Measurements from ENCODE around the gene RIMS4.
"Not testable (repeated sequence)": the region's sequence is repeated elsewhere in the genome, so short reads cannot be mapped to it uniquely, and the experiment has no call there.

The RIMS4 gene

DNA sequence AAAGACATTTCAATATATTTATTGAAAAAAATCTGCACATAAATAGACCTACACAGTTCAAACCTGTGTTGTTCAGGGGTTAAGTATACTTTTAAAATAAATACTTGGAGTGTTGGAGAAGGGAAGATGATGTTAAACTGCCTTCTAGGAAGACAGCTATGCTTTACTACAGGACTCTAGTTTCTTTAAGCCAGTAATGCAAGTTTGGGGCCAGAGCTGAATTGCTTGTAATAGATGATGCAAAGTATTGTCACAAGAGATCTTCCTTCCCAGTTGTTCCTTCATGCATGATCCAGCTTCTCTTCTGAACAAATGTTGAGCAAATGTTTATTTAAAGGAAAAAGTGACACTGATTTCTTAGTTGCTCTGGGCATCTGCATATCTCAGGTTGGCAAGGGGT is 20.2 kb upstream of the RIMS4 start:
- DNase-seq (ENCODE audit: low read depth), result no peak

- DNase-seq (ENCODE audit: low read depth), result no peak
These were observed 19.3 kb upstream of the RIMS4 start for GRCh38 chr20:44829688-44830087.

DNA sequence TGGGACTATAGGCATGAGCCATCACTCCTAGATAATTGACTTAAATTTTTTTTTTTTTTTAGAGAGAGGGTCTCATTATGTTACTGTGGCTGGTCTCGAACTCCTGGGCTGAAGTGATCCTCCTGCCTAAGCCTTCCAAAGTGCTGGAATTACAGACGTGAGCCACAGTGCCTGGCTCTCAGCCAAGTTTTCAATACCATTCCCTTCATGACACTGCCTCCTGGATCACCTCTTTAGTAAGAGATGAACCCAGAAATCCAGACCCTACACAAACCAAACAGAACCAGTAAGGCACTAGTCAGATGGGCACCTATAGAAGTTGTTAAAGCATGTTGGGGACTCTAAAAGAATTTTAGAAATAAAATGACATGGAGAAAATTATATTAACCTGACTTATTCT is 18.3 kb upstream of the RIMS4 start:
- no peak for DNase-seq (ENCODE audit: low read depth)

- no peak for DNase-seq (ENCODE audit: low read depth)
These were observed 17.1 kb upstream of the RIMS4 start for GRCh38 chr20:44827401-44827800.

DNA sequence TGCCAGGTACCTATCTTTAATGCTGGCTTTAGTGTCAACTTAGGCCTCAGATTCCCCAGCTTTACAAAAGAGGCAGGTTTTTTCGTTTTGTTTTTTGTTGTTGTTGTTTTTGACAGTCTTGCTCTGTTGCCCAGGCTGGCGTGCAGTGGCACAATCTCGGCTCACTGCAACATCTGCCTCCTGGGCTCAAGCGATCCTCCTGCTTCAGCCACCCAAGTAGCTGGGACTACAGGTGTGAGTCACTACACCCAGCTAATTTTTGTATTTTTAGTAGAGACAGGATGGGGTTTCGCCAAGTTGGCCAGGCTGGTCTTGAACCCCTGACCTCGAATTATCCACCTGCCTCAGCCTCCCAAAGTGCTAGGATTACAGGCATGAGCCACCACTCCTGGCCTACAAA is 11.2 kb upstream of the RIMS4 start:
- DNase-seq (ENCODE audit: low read depth), result not testable (repeated sequence)

- DNase-seq (ENCODE audit: low read depth), result no peak
These were observed 9.6 kb upstream of the RIMS4 start for GRCh38 chr20:44819936-44820335.

DNA sequence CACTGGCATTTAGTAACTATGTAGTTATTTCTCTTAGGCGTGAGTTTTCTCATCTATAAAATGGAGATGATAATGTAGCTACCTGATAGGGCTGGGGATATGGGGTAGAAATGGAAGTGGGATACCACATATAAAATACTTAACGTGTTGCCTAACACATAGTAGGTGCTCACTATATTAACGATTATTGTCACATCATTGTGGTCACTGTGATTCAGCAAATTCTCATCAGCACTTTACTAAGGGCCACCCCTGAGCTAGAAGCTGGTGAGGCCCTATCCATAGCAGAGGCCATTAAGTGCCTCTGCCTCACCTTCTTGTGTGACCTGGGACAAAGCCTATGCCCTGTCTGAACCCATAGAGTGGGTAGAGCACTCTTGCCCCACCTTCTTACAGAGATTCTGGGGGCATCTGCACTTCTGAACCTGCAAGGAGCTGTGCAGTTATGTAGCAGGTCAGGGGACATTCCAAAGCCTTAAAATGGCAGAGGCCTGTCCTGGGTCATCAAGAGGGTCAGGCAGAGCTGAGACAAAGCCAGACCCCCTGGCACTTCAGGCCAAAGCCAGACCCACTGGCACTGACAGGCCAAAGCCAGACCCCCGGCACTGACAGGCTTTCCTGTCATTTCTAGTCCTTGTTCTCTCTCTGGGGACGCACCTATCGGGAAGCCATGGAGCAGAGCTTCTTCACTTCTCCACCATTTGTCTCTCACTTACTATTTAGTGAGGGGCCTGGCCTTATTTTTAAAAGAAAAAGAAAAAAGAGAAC is 7.0 kb upstream of the RIMS4 start:
- no peak for DNase-seq (ENCODE audit: low read depth)

GRCh38 chr20:44814937-44815336 is 4.6 kb upstream of the RIMS4 start:
- no peak for DNase-seq (ENCODE audit: low read depth)

- DNase-seq (ENCODE audit: low read depth), result no peak
These were observed 872 bp upstream of the RIMS4 start for GRCh38 chr20:44811150-44811685.

GRCh38 chr20:44810061-44810390 is 320 bp downstream of the RIMS4 start:
- DNase-seq (ENCODE audit: low read depth), result no peak

DNA sequence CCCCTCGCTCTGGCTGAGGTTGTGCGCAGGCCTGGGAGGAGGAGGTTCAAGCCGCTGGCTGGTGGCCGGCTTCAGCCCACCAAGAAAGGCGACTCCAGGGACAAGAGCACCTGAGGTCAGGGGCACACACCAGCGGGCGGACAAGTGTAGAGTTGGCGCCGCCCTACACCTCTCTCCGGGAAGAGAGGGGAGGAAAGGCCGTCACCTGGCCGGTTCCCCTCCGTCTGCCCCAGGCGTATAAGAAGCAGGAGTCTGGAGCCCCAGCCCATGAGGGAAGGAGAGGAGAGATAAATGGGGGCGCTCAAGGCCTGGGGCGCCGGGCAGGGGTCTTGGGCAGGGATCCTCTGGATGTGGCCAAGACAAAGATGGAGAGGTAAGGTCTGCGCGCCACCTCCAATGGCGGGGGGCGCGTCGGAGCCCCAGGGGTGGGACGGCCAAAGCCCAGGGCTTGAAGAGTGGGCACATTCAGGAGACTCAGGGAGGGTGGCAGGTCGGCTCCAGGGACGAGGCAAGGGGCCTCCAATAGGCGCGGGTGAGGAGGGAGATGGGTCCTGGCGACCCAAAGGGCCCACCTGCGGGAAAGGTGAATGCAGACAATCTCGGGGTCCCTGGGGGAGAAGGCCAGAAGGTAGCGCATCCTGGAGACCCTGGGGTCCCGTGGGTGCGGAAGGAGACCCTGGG is 826 bp downstream of the RIMS4 start:
- no peak for DNase-seq (ENCODE audit: low read depth)

- DNase-seq (ENCODE audit: low read depth), result no peak
These were observed 2.7 kb downstream of the RIMS4 start for GRCh38 chr20:44807684-44808056.

- DNase-seq (ENCODE audit: low read depth), result no peak
These were observed 3.2 kb downstream of the RIMS4 start for GRCh38 chr20:44807051-44807683.

GRCh38 chr20:44805979-44806620 is 4.2 kb downstream of the RIMS4 start:
- DNase-seq (ENCODE audit: low read depth), result no peak

DNA sequence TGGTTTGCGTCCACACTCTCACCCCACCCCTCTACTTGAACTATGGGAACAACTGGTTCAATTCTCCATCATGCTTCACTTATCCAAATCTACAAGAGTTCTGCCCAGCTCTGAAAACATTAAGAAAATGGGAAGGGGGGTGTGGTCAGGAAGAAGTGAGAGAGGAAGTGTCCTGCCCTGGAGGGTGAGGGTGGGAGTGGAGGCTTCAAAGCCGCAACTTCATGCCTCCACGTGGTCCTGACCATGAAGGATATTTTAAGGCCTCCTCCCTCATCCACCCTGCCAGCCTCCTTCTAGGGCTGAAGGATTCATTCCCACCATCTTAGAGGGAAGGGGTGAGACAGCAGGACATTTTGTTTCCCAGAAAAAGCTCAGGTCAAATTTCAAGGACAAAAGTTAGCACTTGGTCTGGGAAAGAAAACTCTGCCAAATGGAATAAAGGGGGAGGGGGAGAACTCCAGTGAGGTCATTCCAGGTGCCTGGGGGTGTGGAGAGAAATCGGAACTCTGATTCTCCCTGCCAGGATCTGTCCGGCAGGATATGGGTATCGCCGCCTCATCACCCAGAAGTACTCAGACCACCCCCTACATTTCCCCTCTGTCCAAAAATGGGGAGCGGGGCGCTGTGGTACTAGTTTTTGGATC is 4.9 kb downstream of the RIMS4 start:
- DNase-seq (ENCODE audit: low read depth), result no peak

DNA sequence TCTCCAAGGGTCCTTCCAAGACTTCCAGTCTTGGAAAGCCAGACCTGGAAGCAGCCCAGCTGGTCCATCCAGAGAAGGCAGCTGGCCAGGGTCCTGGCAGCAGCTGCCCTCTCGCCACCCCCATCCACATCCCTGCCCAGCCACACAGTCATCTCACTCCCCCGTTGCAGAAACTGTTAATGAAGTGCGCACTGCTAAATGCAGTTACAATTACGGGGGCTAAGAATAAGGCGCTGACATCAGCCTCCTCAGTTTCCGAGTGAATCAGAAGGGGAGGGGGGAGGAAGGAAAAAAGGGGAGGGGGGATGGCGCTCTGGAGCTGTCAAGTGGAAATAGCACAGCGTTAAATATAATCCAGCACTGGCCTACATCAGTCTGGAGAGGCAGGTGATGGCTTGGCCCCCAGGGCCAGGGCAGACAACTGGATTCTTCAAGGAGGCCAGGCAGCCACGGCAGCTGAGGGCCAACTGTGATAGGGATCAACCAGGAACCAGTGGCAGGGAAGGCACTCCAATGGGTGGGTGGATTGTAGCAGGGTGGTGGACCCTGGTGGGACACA is 6.9 kb downstream of the RIMS4 start:
- DNase-seq (ENCODE audit: low read depth), result no peak

DNA sequence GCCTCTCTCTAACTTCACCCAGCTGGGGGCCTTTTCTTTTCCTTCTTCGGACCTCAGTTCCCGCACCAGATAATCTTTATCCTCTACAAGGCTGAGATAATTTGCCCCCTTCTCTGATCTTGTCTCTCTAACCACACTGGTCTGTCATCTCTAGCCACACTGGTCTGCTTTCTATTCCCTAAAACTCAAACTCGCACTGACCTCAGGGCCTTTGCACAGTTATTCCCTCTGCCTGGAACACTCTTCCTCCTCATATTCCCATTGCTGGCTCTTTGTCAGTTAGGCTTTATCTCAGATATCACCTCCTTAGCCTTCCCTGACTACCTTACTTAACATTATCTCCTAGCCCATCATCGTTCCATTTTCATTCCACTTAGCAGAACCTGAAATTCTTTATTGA is 7.6 kb downstream of the RIMS4 start:
- no peak for DNase-seq (ENCODE audit: low read depth)

- no peak for DNase-seq (ENCODE audit: low read depth)
These were observed 9.8 kb downstream of the RIMS4 start for GRCh38 chr20:44800391-44801046.

GRCh38 chr20:44799691-44800090 is 10.7 kb downstream of the RIMS4 start:
- no peak for DNase-seq (ENCODE audit: low read depth)

GRCh38 chr20:44796758-44797457 is 13.4 kb downstream of the RIMS4 start:
- no peak for DNase-seq (ENCODE audit: low read depth)

DNA sequence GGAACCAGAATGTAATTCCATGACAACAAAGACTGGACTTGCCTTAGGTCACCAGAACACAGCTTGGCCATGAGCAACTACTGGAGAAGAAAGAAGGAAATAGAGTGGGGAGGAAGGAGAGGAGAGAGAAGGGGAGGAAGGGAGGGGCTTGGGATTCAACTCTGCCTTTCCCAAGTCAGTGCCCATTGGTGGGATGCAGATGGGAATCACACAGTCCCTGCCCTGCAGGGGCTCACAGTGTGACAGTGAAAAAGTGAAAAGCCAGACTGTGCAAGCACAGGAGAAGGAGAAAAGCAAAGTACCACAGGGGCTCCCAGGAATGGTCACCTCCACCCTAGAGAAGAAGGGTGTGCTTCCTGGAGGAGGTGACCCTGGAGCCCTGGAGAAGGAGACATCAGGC is 14.0 kb downstream of the RIMS4 start:
- no peak for DNase-seq (ENCODE audit: low read depth)
